T-helper 1 cell treated with Interleukin-12 subunit alpha and Interleukin-12 subunit beta and Interleukin-4 antibody, amounts not matched to agents 30 μg/mL and 1 μg/mL, for 36 hours (primary cell): ENCODE measurements around the gene GPR183.

Experiments used
- H3K27ac Mint-ChIP-seq: one replicate; pipeline ENCODE4 v1.8.0; 2021; ENCODE audit warnings: mild to moderate bottlenecking, mixed read lengths
- H3K27me3 Mint-ChIP-seq: one replicate; pipeline ENCODE4 v1.8.0; 2021; ENCODE audit warnings: low read depth, mixed read lengths
- H3K36me3 Mint-ChIP-seq: one replicate; pipeline ENCODE4 v1.8.0; 2021; ENCODE audit warnings: low read depth, mixed read lengths
- H3K4me1 Mint-ChIP-seq: one replicate; pipeline ENCODE4 v1.8.0; 2021; ENCODE audit warnings: low read depth, mixed read lengths
- H3K4me3 Mint-ChIP-seq: one replicate; pipeline ENCODE4 v1.8.0; 2021; ENCODE audit warnings: mild to moderate bottlenecking, moderate library complexity, mixed read lengths
- H3K9me3 Mint-ChIP-seq: one replicate; pipeline ENCODE4 v1.8.0; 2021; ENCODE audit warnings: mixed read lengths

Gene GPR183

GRCh38 chr13:99345345-99345744 lies 38.1 kb upstream of the GPR183 start:
- no peak overlapping the region for H3K4me3 Mint-ChIP-seq
- H3K27ac Mint-ChIP-seq: no peak overlapping the region
- no peaks in the 10 kb centered on the region for H3K9me3 Mint-ChIP-seq
- peaks cover 52% of the 10 kb centered on the region for H3K36me3 Mint-ChIP-seq
- no peaks in the 10 kb centered on the region for H3K27me3 Mint-ChIP-seq
- H3K4me1 Mint-ChIP-seq: peaks cover 13% of the 10 kb centered on the region

DNA sequence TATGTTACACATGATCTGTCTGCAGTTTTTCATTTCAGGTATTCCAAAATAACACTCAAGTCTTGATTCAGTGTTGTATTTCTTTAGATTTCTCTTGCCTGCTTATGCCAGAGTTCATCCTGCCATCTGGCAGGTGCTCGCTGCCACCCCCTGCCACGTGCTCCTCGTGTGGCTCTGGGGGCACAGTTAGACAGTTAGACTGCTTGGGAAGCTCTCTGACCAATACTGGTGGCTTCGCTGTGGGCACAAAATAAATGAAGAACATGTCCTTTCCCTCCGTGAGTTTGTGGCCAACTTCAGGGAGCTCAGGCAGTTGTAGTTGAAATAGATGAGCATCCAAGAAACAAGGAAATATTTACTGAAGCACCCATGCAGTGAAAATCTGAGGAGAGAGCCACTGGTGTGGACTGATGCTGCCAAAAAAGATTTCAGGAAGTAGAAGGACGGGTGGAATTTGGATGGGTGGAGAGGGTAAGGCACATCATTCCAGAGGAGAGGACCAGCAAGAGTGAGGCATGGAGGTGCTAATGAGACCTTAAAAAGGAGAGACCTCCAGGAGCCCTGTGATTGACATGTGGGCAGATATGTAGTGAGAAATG lies 37.5 kb upstream of the GPR183 start:
- peaks cover 17% of the 10 kb centered on the region for H3K4me1 Mint-ChIP-seq
- H3K4me3 Mint-ChIP-seq: no peak overlapping the region
- no peaks in the 10 kb centered on the region for H3K9me3 Mint-ChIP-seq
- no peaks in the 10 kb centered on the region for H3K27me3 Mint-ChIP-seq
- peaks cover 56% of the 10 kb centered on the region for H3K36me3 Mint-ChIP-seq
- no peak overlapping the region for H3K27ac Mint-ChIP-seq

GRCh38 chr13:99342723-99343315 lies 35.6 kb upstream of the GPR183 start:
- Mint-ChIP-seq H3K4me1 (peaks cover 18% of the 10 kb centered on the region), H3K4me3 (no peak overlapping the region), H3K36me3 (peaks cover 50% of the 10 kb centered on the region)

GRCh38 chr13:99341969-99342722 lies 34.9 kb upstream of the GPR183 start:
- Mint-ChIP-seq H3K9me3 (no peaks in the 10 kb centered on the region), H3K36me3 (peaks cover 50% of the 10 kb centered on the region), H3K4me3 (no peak overlapping the region), H3K4me1 (peaks cover 20% of the 10 kb centered on the region), H3K27ac (no peak overlapping the region), H3K27me3 (no peaks in the 10 kb centered on the region)

More at GRCh38 chr13:99342723-99343315, 35.6 kb upstream of the GPR183 start:
- Mint-ChIP-seq H3K27ac (no peak overlapping the region), H3K27me3 (no peaks in the 10 kb centered on the region), H3K9me3 (no peaks in the 10 kb centered on the region)

DNA sequence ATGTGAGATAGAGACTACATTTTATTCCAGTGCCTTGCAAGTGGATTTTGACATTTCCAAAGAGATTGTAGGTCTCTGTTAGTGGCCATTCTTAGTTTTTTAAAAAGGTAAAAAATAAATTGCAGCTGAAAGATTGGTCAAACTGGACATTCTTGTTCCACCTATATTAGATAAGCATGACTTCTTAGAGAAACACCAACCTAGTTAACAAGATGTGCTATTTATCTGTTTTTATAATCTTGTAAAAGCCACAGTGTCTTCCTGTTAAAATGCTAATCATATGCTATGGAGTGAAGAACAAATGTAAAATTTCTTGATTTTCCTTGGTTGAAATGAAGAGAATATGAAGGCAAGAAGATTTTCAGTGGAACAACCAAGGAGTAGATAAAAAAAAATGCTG lies 33.4 kb upstream of the GPR183 start:
- Mint-ChIP-seq H3K4me1 (peaks cover 24% of the 10 kb centered on the region), H3K27me3 (no peaks in the 10 kb centered on the region), H3K4me3 (no peak overlapping the region), H3K27ac (no peak overlapping the region), H3K36me3 (peaks cover 49% of the 10 kb centered on the region), H3K9me3 (no peaks in the 10 kb centered on the region)

DNA sequence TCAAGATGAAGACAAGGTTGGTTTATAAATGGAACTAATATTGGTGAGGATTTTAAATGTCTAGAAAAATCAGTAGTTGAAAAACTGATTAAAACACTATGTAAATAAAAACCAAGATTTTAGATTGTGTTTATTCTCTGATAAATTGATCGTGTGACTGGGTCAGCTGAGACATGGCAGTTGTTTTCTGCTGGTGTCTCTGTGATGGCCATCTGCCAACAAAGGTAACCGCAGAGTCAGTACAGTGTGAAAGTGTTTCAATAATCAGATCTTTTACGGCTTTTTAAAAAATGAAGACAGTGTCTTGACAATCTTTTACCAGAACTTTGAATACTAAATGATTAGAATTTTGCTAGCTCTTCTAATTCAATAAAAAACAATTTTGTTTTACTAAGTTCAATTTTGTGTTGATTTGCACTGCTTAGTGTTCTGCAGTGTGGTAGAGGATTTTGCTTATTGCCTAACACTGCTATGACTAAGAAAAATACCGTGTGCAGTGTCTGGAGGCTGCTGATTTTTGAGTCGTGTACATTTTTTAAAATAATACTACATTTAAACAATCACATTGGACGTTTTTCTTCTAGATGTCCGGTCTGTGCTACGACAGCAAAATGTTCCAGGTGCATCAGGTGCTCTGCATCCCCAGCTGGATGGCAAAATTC lies 32.7 kb upstream of the GPR183 start:
- Mint-ChIP-seq H3K27ac (no peak overlapping the region), H3K4me1 (peaks cover 25% of the 10 kb centered on the region), H3K27me3 (no peaks in the 10 kb centered on the region), H3K4me3 (no peak overlapping the region), H3K36me3 (peaks cover 49% of the 10 kb centered on the region), H3K9me3 (no peaks in the 10 kb centered on the region)

DNA sequence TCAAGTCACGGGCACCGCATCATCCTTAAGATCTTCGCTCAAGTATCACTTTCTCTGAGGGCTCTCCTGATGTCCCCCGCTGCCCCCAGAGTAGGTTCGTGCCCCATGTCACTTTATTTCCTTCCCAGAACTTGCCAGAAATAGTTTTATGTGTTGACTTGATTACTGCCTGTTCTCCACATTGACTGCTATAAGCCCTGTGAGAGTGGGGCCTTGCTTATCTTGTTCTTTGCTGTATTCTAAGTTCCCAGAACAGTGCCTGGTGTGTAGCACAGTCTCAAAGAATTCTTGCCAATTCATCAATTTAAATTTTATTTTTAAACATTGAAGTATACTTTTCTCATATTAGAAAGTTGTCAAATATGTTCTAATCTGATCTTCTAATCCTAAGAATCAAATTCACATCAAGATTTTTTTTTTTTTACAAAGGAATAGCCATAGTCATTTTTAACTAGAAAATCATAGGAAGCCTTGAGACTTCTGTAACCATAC lies 32.1 kb upstream of the GPR183 start:
- H3K4me1 Mint-ChIP-seq: peaks cover 25% of the 10 kb centered on the region
- no peak overlapping the region for H3K4me3 Mint-ChIP-seq
- no peaks in the 10 kb centered on the region for H3K27me3 Mint-ChIP-seq
- no peak overlapping the region for H3K27ac Mint-ChIP-seq
- H3K36me3 Mint-ChIP-seq: peaks cover 43% of the 10 kb centered on the region
- no peaks in the 10 kb centered on the region for H3K9me3 Mint-ChIP-seq

GRCh38 chr13:99335603-99336002 lies 28.4 kb upstream of the GPR183 start:
- H3K9me3 Mint-ChIP-seq: no peaks in the 10 kb centered on the region
- no peak overlapping the region for H3K27ac Mint-ChIP-seq
- H3K4me1 Mint-ChIP-seq: peaks cover 27% of the 10 kb centered on the region
- peaks cover 39% of the 10 kb centered on the region for H3K36me3 Mint-ChIP-seq
- no peak overlapping the region for H3K4me3 Mint-ChIP-seq
- no peaks in the 10 kb centered on the region for H3K27me3 Mint-ChIP-seq

DNA sequence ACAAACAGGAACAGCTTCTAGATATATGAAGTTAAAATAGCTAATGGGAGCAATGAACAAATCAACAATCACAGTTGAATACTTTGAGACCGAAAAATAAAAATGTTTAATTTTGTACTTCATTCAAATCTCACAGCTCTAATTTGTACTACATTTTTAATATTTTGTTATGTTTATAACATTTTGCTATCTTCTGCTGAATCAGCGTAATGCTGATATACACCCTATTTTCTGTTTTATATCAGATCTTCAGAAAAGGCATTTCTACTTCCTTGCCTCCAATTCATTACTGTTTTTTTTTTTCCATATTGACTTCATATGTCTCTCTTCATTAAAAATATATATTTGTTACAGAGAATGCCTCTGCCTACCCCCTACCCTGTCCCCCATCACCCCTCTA lies 27.9 kb upstream of the GPR183 start:
- Mint-ChIP-seq H3K4me1 (peaks cover 22% of the 10 kb centered on the region), H3K9me3 (no peaks in the 10 kb centered on the region), H3K27me3 (no peaks in the 10 kb centered on the region), H3K27ac (no peak overlapping the region), H3K36me3 (peaks cover 38% of the 10 kb centered on the region), H3K4me3 (no peak overlapping the region)

- Mint-ChIP-seq H3K27me3 (no peaks in the 10 kb centered on the region), H3K27ac (no peak overlapping the region), H3K36me3 (peaks cover 44% of the 10 kb centered on the region)
These were observed 27.0 kb upstream of the GPR183 start for GRCh38 chr13:99334221-99334620.

DNA sequence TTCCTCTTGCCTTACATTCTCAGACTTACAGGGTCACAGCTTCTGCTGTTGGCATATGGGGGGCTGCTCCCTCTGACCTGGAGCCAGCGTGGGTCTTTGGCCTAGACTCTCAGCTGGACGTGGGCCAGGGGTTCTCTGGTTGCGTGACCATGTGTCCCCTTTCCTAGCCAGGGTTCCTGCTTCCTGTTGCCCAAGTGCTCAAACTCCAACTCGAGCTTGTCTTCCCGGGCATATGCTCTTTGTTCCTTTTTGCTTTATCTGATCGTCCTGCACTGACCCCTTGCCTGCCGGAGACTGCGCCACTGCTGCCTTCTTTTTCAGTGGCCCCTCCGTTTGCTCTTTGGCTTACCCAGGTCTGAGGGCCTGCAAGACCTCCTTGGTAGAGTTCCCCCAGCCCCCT lies 25.3 kb upstream of the GPR183 start:
- peaks cover 3% of the 10 kb centered on the region for H3K9me3 Mint-ChIP-seq
- H3K27ac Mint-ChIP-seq: no peak overlapping the region
- H3K4me3 Mint-ChIP-seq: no peak overlapping the region
- peaks cover 13% of the 10 kb centered on the region for H3K4me1 Mint-ChIP-seq
- no peaks in the 10 kb centered on the region for H3K27me3 Mint-ChIP-seq
- H3K36me3 Mint-ChIP-seq: peaks cover 38% of the 10 kb centered on the region

More at GRCh38 chr13:99334221-99334620, 27.0 kb upstream of the GPR183 start:
- Mint-ChIP-seq H3K4me1 (peaks cover 23% of the 10 kb centered on the region), H3K4me3 (no peak overlapping the region), H3K9me3 (peaks cover 3% of the 10 kb centered on the region)

DNA sequence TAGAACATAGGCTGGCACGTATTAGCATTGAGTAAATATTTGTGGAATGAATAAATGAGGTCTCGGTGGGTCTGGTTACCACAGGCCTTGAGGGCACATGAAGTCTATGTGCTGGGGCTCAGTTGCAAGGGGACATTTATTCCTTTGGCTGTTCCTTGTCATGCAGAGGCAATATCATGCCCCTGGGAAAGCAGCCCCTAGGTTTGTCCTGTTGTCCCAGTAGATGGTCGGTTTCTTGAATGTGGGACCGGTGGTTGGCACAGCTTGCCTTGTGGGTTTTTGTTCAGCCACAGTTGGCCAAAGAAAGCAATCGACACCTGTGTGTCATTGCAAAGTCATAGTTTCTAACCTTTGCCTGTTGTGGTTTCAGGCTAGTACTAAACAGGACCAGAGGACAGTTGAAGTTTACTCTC lies 24.7 kb upstream of the GPR183 start:
- Mint-ChIP-seq H3K4me1 (peaks cover 14% of the 10 kb centered on the region), H3K4me3 (no peak overlapping the region), H3K36me3 (peaks cover 43% of the 10 kb centered on the region), H3K9me3 (peaks cover 3% of the 10 kb centered on the region), H3K27ac (no peak overlapping the region), H3K27me3 (no peaks in the 10 kb centered on the region)

GRCh38 chr13:99330942-99331341 lies 23.7 kb upstream of the GPR183 start:
- Mint-ChIP-seq H3K27me3 (no peaks in the 10 kb centered on the region), H3K4me3 (no peak overlapping the region), H3K4me1 (peaks cover 16% of the 10 kb centered on the region), H3K27ac (no peak overlapping the region), H3K36me3 (peaks cover 47% of the 10 kb centered on the region), H3K9me3 (peaks cover 3% of the 10 kb centered on the region)

DNA sequence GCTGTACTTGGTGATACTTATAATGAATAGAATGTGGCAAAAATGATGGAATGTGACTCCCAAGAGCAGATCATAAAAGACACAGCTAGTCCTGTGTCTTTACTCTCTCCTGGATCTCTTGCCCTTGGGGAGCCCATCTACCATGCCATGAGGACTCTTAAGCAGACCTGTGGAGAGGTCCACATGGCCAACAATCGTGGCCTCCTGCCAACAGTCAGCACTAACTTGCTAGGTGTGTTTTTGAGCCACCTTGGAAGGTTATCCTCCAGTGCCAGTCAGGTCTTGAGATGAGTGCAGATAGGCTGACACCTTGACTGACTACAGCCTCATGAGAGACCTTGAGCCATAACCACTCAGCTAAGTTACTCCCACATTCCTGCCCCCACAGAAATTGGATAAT lies 22.3 kb upstream of the GPR183 start:
- H3K27me3 Mint-ChIP-seq: no peaks in the 10 kb centered on the region
- H3K27ac Mint-ChIP-seq: no peak overlapping the region
- no peak overlapping the region for H3K4me3 Mint-ChIP-seq
- H3K9me3 Mint-ChIP-seq: peaks cover 3% of the 10 kb centered on the region
- H3K4me1 Mint-ChIP-seq: peaks cover 24% of the 10 kb centered on the region
- peaks cover 49% of the 10 kb centered on the region for H3K36me3 Mint-ChIP-seq
